Stimulated activated naive CD8-positive, alpha-beta T cell treated with anti-CD3 and anti-CD28 coated beads, Interleukin-15, Interleukin-2, amounts not matched to agents 100 U/mL and 50 U/mL, for 24 hours (primary cell): Measurements from ENCODE around the gene GPR146.

Experiments
- ATAC-seq: fragments of 150-1000 bp; cut with Tn5 transposase; one replicate; pipeline ENCODE4 v1.10.0; 2021
- DNase-seq: peaks from one replicate; pipeline ENCODE4 v3.0.0; 2021

GPR146 gene

GRCh38 chr7:1106063-1106792 lies 61.9 kb downstream of the GPR146 start:
- ATAC-seq (no peak), DNase-seq (no peak)

GRCh38 chr7:1106793-1107421 lies 62.6 kb downstream of the GPR146 start:
- ATAC-seq (no peak), DNase-seq (no peak)

GRCh38 chr7:1108264-1108920 lies 64.0 kb downstream of the GPR146 start:
- no peak for ATAC-seq
- DNase-seq, result no peak
